K562 (cell line): ENCODE results near the gene ULK3. TPM values are rescaled to one million over a fixed set of nuclear protein-coding genes. Genes with fewer than 3 reads are reported as not detected.
A peak's percentile ranks its signal among the peaks of the same experiment; 100 is the strongest.

Experiments used
- ATF4 ChIP-seq: fragments of 450-650 bp; formaldehyde crosslinking; IDR thresholded peaks from 2 replicates; pipeline ENCODE4 v1.4.0; 2022; ENCODE audit warnings: mild to moderate bottlenecking, moderate library complexity
- BRD9 ChIP-seq: fragments of 450-650 bp; IDR thresholded peaks from 2 replicates; pipeline ENCODE4 v1.6.1; 2018; ENCODE audit warnings: low read depth; ENCODE audit not compliant: partially characterized antibody
- CAMTA2 ChIP-seq: fragments of 250-450 bp; sonication (Bioruptor Pico); conservative IDR thresholded peaks from 2 replicates; pipeline ENCODE4 v1.5.1; 2022
- ELK1 ChIP-seq: sonication (generic); formaldehyde crosslinking; IDR thresholded peaks from 2 replicates; pipeline ENCODE4 v1.8.1; 2022; ENCODE audit warnings: missing genetic modification reagents
- EP300 ChIP-seq: IDR thresholded peaks from 2 replicates; pipeline ENCODE4 v1.6.1; 2012; ENCODE audit warnings: low read length, improper control_type of control experiment
- ERF ChIP-seq: fragments of 450-650 bp; formaldehyde crosslinking; IDR thresholded peaks from 2 replicates; pipeline ENCODE4 v1.4.0; 2020; ENCODE audit warnings: mild to moderate bottlenecking, mixed read lengths
- HIVEP1 ChIP-seq: fragments of 250-450 bp; sonication (Bioruptor Pico); IDR thresholded peaks from 2 replicates; pipeline ENCODE4 v1.4.0; 2020; ENCODE audit warnings: mild to moderate bottlenecking
- HNRNPK ChIP-seq: fragments of 200-400 bp; formaldehyde crosslinking; IDR thresholded peaks from one replicate; pipeline ENCODE4 v1.6.1; 2018; ENCODE audit warnings: mild to moderate bottlenecking, low read depth, low read length; ENCODE audit not compliant: poor library complexity, severe bottlenecking
- HNRNPL ChIP-seq: fragments of 200-400 bp; formaldehyde crosslinking; IDR thresholded peaks from 2 replicates; pipeline ENCODE4 v1.6.1; 2017; ENCODE audit warnings: low read depth, mild to moderate bottlenecking, low read length
- RAD21 ChIP-seq, 2 experiments: fragments of 250-450 bp in 1 of 2; fragments of 450-650 bp in 1 of 2; sonication (Bioruptor Pico) in 1 of 2; formaldehyde crosslinking in 1 of 2; IDR thresholded peaks in 1 of 2; conservative IDR thresholded peaks in 1 of 2; 2 replicates each; pipeline versions ENCODE4 v1.4.0 to v1.8.0; 2020 to 2022; ENCODE audit warnings: mild to moderate bottlenecking in 2 of 2, moderate library complexity in 1 of 2
- RREB1 ChIP-seq: fragments of 250-450 bp; sonication (Bioruptor Pico); IDR thresholded peaks from 2 replicates; pipeline ENCODE4 v1.4.0; 2020
- STAG1 ChIP-seq: sonication (generic); formaldehyde crosslinking; IDR thresholded peaks from 2 replicates; pipeline ENCODE4 v1.5.0; 2020; ENCODE audit warnings: missing genetic modification reagents, borderline replicate concordance
- YY1 ChIP-seq, 3 experiments: IDR thresholded peaks; 2 replicates each; pipeline ENCODE4 v1.6.1; 2011; ENCODE audit warnings: low read length in 2 of 3, mild to moderate bottlenecking in 2 of 3, moderate library complexity in 2 of 3, borderline replicate concordance in 1 of 3, control low read depth in 1 of 3, low read depth in 1 of 3; ENCODE audit not compliant: insufficient read depth in 3 of 3, insufficient replicate concordance in 2 of 3, control insufficient read depth in 1 of 3, insufficient read length in 1 of 3; ENCODE audit errors: extremely low read depth in 1 of 3
- ZNF124 ChIP-seq: sonication (generic); formaldehyde crosslinking; IDR thresholded peaks from 2 replicates; pipeline ENCODE4 v1.8.1; 2022; ENCODE audit warnings: missing genetic modification reagents
- polyA plus RNA-seq, 8 experiments: library from polyadenylated mRNA; depleted of rRNA in 4 of 8; stranded (reverse) in 5 of 8; unstranded in 3 of 8; fragments of >200 nt; fragmentation: Nextera tagmentation in 2 of 8; fragmentation: Illumina TruSeq in 1 of 8; extraction: Ambion mirVana in 2 of 8; extraction: Trizol in 1 of 8; gene quantifications; 2 replicates each; pipeline versions ENCODE4 v1.2.1 to v1.2.3, GENCODE V29; 2011 to 2014; ENCODE audit warnings: inconsistent platforms in 1 of 8, missing spikeins in 1 of 8
- total RNA-seq, 7 experiments: library from RNA; depleted of rRNA in 6 of 7; stranded (reverse); fragments of >200 nt in 6 of 7; fragmentation: Illumina TruSeq in 2 of 7; extraction: Trizol in 2 of 7; gene quantifications; 2 replicates each; pipeline versions ENCODE4 v1.2.1 to v1.2.3, GENCODE V29; 2011 to 2021; ENCODE audit warnings: low replicate concordance in 1 of 7

The ULK3 gene
- total and polyA plus RNA-seq, 9 of the 15 experiments (the other 6 are each of a cell fraction or from before 2014, with no cell fraction given), result 0.68 to 68.0 (median 34.9) TPM

- no peak for TF ChIP-seq RREB1 (CRISPR knock-in tag)
- no peak for TF ChIP-seq BRD9
- no peak for TF ChIP-seq ELK1 (CRISPR knock-in tag)
- peak; percentile 90 to 95 for TF ChIP-seq RAD21 (CRISPR knock-in tag; conservative IDR thresholded peaks at IDR 0.05 in 1 of 2, IDR thresholded peaks at IDR 0.05 in 1 of 2)
- no peak for TF ChIP-seq ERF (CRISPR knock-in tag)
- TF ChIP-seq HNRNPK, result no peak
- no peak for TF ChIP-seq ZNF124
- TF ChIP-seq YY1 (IDR thresholded peaks at IDR 0.05; ENCODE audit: borderline replicate concordance in 1 of 3, control insufficient read depth in 1 of 3, extremely low read depth in 1 of 3, insufficient read depth in 3 of 3, insufficient read length in 1 of 3, insufficient replicate concordance in 2 of 3, low read depth in 1 of 3, low read length in 2 of 3), result peak in 1 of 3 experiments; percentile 41
- TF ChIP-seq ATF4, result no peak
- no peak for TF ChIP-seq CAMTA2 (CRISPR knock-in tag)
- TF ChIP-seq HIVEP1 (CRISPR knock-in tag), result 0 out of 2 replicates have a peak, but pooled peaks have one; percentile 40
- peak; percentile 77; the same call in 1 of the 2 replicates for TF ChIP-seq STAG1 (CRISPR knock-in tag)
- TF ChIP-seq HNRNPL, result no peak
- TF ChIP-seq EP300, result no peak
These were observed 42.9 kb downstream of the ULK3 start (continued) for GRCh38 chr15:74799856-74800558.
